Measurements from ENCODE around the gene EXOC3L1.

- TF ChIP-seq MAX (IDR thresholded peaks at IDR 0.05) (no peak), RAD21 (IDR thresholded peaks at IDR 0.05; ENCODE audit: low read depth) (no peak)
- TF ChIP-seq, protein P1, sequence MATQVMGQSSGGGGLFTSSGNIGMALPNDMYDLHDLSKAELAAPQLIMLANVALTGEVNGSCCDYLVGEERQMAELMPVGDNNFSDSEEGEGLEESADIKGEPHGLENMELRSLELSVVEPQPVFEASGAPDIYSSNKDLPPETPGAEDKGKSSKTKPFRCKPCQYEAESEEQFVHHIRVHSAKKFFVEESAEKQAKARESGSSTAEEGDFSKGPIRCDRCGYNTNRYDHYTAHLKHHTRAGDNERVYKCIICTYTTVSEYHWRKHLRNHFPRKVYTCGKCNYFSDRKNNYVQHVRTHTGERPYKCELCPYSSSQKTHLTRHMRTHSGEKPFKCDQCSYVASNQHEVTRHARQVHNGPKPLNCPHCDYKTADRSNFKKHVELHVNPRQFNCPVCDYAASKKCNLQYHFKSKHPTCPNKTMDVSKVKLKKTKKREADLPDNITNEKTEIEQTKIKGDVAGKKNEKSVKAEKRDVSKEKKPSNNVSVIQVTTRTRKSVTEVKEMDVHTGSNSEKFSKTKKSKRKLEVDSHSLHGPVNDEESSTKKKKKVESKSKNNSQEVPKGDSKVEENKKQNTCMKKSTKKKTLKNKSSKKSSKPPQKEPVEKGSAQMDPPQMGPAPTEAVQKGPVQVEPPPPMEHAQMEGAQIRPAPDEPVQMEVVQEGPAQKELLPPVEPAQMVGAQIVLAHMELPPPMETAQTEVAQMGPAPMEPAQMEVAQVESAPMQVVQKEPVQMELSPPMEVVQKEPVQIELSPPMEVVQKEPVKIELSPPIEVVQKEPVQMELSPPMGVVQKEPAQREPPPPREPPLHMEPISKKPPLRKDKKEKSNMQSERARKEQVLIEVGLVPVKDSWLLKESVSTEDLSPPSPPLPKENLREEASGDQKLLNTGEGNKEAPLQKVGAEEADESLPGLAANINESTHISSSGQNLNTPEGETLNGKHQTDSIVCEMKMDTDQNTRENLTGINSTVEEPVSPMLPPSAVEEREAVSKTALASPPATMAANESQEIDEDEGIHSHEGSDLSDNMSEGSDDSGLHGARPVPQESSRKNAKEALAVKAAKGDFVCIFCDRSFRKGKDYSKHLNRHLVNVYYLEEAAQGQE (IDR thresholded peaks at IDR 0.05; ENCODE audit: low read depth): no peak
Observed at GRCh38 chr16:67212766-67213165, 22.8 kb upstream of the EXOC3L1 start.
